Head of caudate nucleus (tissue), 42 donors: ENCODE data around the gene MT1X.
A peak's percentile ranks its signal among the peaks of the same experiment; 100 is the strongest.

Experiments used
- DNase-seq, 42 donors: peaks; one replicate each; pipeline versions ENCODE4 v3.0.0 to v3.0.0-alpha.2; 2020 to 2021; ENCODE audit warnings: mixed read lengths in 7 of 42
- intact Hi-C: fragments of 100-400 bp; cut with DNase I; formaldehyde crosslinking; loops from one replicate; pipeline ENCODE4 v1.15.0; 2022

The MT1X gene

DNA sequence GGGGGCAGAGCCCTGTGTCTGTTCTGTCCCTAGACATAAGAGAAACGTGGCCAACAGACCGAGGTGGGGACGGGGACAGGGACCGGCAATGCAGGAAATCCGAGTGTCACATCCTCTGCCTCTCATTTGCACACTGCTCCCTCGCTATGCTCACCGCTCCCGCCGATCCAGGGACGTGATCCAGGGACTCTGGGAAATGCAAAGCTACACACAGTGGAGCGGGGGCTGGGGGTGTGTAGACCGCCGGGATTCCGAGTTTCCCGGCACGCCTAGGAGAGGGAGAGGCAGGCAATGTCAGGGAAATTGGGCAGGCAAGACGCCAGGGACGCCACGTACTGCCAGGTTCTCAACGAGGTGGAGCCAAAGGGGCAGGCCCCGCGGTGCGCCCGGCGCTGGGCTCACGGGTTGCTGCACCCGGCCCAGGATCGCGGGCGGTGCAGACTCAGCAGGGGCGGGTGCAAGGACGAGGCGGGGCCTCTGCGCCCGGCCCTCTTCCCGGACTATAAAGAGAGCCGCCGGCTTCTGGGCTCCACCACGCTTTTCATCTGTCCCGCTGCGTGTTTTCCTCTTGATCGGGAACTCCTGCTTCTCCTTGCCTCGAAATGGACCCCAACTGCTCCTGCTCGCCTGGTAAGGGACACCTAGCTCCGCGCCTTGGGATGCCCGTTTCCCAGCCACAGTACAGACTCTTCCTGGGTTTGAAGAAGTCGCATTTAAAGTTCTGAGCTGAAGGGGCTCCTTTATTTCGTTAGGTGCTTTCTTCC is at the start of gene MT1X:
MT1X (plus strand) TSS at position 532 of the 764 bp plus-strand sequence; CDS start at position 603, 71 bp downstream.
- intact Hi-C loops = no loop called here

GRCh38 chr16:56632848-56633365 is 49.4 kb upstream of the MT1X start:
- no peak for DNase-seq
- intact Hi-C loops = no loop called here

More for the DNA sequence above, at the start of gene MT1X:
- peak; percentile 75 to 98 (median 92) for DNase-seq

DNA sequence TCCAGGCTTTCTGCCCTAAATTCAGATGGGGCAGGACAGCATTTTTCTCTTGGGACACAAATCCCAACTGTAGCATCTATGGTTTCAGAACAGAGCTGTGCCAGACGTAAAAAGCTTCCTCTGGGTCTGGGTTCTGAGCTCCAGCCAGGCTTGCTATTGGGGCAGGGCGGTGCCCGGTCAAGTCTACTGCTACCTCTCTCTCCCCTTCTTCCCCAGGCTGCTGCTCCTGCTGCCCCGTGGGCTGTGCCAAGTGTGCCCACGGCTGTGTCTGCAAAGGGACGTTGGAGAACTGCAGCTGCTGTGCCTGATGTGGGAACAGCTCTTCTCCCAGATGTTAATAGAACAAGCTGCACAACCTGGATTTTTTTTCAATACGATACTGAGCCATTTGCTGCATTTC is 48.7 kb upstream of the MT1X start:
- no peak for DNase-seq
- intact Hi-C loops = no loop called here

DNA sequence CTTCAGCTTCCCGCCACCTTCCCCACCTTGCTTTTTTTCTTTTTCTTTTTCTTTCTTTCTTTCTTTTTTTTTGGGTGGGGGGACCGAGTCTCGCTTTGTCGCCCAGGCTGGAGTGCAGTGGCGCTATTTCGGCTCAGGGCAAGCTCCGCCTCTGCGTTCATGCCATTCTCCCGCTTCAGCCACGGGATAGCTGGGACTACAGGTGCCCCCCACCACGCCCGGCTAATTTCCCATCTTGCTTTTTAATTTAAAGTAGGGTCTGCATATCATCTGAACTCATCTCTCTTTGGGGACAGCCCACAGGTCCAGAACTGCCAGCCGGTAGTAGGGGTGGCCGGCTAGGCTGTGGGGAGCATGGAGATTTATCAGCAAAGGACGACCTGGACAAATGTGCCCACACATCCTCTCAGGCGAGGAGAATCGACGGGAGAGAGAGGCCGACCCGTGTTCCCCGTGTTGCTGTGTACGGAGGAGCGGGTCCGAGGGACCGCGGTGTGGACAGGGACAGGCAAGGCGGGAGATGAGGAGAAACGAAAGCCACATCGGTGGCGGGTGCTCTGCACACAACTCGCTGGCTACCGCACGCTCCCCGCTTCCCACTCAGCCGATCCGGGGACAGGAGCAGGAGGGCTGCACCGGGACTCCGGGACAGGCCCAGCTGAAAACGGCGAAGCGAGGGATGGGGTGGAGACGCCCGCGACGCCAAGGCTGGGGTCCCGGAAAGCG is 47.4 kb upstream of the MT1X start:
- no peak for DNase-seq
- intact Hi-C loops = no loop called here

GRCh38 chr16:56635441-56635967 is 46.8 kb upstream of the MT1X start:
- DNase-seq = no peak
- intact Hi-C loops = no loop called here

- intact Hi-C loops = no loop called here
- no peak for DNase-seq
Measured at GRCh38 chr16:56636616-56637413, 45.5 kb upstream of the MT1X start.

GRCh38 chr16:56637814-56638750 is 44.2 kb upstream of the MT1X start, which contains the start of gene MT1A:
Gene MT1A (plus strand): TSS chr16:56638666. CDS start chr16:56638739, 73 bp downstream.
- intact Hi-C loops = no loop called here

GRCh38 chr16:56639045-56639444 is 43.2 kb upstream of the MT1X start:
- intact Hi-C loops = no loop called here
- DNase-seq = no peak

More at GRCh38 chr16:56637814-56638750, 44.2 kb upstream of the MT1X start, which contains the start of gene MT1A:
- peak in 34 of 42 donors; percentile 19 to 79 (median 56) for DNase-seq

DNA sequence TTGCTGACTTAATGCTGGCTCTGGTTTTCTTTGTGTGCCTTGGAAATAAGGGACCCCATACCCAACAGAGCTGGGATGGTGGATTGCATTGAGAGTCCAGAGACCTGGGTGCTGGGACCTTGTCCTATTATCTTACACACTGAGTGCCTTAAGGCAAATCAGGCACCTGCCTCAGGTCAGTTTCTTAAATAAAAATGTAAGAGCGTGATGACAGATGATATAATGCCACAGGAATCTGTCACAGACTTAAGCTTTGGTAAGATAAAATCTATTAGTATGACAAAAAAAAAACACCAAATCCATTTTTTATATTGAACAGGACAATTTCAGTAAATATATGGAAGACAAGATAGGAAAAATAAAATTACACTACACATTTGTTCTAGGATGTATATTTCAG is 42.2 kb upstream of the MT1X start:
- intact Hi-C loops = no loop called here
- no peak for DNase-seq

DNA sequence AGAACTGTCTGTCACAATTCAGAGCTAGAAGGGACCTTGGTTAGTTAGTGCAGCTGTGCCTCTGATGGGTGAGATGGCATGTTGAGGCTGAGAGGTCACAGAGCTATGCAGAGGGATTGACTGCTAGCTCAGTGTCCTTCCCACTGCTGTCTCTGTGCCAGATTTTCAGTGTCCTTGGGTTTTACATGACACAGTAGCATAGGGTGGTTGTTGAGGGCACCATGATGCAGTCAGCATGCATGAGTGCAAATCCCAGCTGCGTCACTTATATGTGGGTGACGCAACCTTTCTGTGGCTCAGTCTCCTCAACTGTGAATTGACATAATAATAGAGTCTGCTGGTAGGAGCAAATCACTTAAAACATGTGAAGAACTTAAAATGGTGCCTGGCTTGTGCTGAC is 41.1 kb upstream of the MT1X start:
- DNase-seq = no peak
- intact Hi-C loops = no loop called here

GRCh38 chr16:56643080-56643778 is 39.0 kb upstream of the MT1X start:
- intact Hi-C loops = no loop called here
- peak in 27 of 42 donors; percentile 31 to 74 (median 51) for DNase-seq

- intact Hi-C loops = no loop called here
- no peak for DNase-seq
Measured at GRCh38 chr16:56643833-56644232, 38.4 kb upstream of the MT1X start.

GRCh38 chr16:56645311-56645710 is 37.0 kb upstream of the MT1X start:
- DNase-seq = no peak
- intact Hi-C loops = no loop called here

DNA sequence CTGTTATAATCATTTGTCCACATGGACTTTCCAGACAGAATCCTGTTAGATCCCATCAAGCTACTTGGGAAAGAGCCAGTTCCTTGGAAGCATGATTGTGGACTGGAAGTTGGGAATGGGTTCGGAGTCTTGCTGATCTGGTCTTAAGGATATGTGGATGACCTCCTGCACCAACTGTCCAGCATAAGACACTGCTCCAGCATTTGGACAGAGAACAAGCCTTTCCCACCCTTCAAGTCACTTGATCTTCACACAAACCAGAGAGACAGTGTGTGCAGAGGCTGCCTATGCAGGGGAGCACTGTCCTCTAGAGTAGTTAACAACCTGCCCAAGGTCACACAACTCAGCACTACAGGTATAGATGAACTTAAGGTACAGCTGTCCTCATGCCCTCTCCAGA is 36.4 kb upstream of the MT1X start:
- intact Hi-C loops = no loop called here
- DNase-seq = no peak

GRCh38 chr16:56647641-56648431 is 34.4 kb upstream of the MT1X start:
- no peak for DNase-seq
- intact Hi-C loops = no loop called here

GRCh38 chr16:56649271-56649670 is 33.0 kb upstream of the MT1X start:
- DNase-seq = no peak

DNA sequence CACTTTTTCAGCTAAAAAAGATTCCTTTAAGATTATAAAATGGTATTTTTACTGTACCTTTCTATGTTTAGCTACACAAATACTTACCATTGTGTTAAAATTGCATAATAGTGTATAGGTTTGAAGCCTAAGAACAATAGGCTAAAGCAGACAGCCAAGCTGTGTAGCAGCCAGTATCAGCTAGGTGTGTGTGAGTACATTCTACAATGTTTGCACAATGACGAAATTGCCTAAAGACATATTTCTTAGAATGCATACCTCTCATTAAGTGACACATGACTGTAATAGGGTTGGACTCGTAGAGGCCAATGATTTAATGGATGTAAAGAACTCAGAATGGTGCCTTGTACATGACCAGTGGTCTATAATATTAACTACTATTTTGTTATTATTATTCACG is 32.5 kb upstream of the MT1X start:
- DNase-seq = no peak
- intact Hi-C loops = no loop called here

More at GRCh38 chr16:56649271-56649670, 33.0 kb upstream of the MT1X start:
- intact Hi-C loops = no loop called here
